Measurements from ENCODE around the gene WDR75. TPM values are rescaled to one million over a fixed set of nuclear protein-coding genes. Genes with fewer than 3 reads are reported as not detected.
A peak's percentile ranks its signal among the peaks of the same experiment; 100 is the strongest.

WDR75 gene
- total and polyA plus RNA-seq, 9 of the 15 experiments (the other 6 are each of a cell fraction or from before 2014, with no cell fraction given): 50.9 to 111 (median 76.4) TPM

DNA sequence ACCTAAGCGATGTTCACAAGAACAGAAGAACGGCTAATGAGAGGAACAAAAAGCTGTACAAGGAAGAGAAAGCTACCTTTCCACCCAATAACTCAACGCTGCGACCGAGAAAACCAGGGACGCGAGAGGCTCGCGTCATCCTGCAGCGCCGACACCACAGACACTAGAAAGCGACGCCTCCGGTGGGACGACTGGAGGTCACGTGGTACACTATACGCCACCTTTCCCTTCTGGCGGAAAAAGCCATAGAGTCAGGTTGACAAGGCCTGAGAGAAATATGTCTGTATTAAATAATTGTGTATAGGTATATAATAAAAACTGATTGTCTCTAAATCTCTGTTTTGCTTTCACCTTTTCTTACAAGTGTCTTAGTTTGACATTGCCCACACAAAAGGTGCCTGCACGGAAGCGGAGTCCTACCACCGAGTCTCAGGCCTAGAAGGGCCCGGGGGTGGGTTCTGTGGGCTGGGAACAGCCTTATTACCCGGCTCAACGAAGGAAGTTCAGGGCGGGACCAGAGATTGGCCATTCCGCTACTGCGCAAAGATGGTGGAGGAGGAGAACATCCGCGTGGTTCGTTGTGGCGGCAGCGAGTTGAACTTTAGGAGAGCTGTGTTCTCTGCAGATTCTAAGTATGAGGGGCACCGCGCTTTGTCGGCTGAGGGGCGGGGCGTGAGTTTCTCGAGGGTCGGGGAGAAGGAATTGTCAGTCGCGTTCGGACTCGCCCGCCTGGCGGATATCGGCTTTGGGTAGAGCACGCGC, at the start of gene WDR75 (continued):
- TF ChIP-seq, protein P1, sequence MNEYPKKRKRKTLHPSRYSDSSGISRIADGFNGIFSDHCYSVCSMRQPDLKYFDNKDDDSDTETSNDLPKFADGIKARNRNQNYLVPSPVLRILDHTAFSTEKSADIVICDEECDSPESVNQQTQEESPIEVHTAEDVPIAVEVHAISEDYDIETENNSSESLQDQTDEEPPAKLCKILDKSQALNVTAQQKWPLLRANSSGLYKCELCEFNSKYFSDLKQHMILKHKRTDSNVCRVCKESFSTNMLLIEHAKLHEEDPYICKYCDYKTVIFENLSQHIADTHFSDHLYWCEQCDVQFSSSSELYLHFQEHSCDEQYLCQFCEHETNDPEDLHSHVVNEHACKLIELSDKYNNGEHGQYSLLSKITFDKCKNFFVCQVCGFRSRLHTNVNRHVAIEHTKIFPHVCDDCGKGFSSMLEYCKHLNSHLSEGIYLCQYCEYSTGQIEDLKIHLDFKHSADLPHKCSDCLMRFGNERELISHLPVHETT (CRISPR knock-in tag; conservative IDR thresholded peaks at IDR 0.05 in 1 of 2, IDR thresholded peaks at IDR 0.05 in 1 of 2): no peak
- TF ChIP-seq YBX1 (IDR thresholded peaks at IDR 0.05) (no peak), ZNF785 (CRISPR knock-in tag; IDR thresholded peaks at IDR 0.05) (no peak), ZBTB17 (CRISPR knock-in tag; IDR thresholded peaks at IDR 0.05) (no peak), ZNF778 (CRISPR knock-in tag; IDR thresholded peaks at IDR 0.05) (no peak), ZNF124 (CRISPR knock-in tag; IDR thresholded peaks at IDR 0.05) (no peak), ZNF644 (tag; IDR thresholded peaks at IDR 0.05; ENCODE audit: low read depth) (no peak), HDAC2 (IDR thresholded peaks at IDR 0.05) (peak; percentile 38; the same call in 1 of the 2 replicates), TBL1XR1 (IDR thresholded peaks at IDR 0.05; ENCODE audit: low read length in 2 of 2) (peak in 1 of 2 experiments; percentile 86; a peak in 2 of 4 replicates), DPF2 (IDR thresholded peaks at IDR 0.05) (no peak), U2AF2 (optimal IDR thresholded peaks at IDR 0.05; ENCODE audit: low read depth, low read length) (no peak), NFYB (IDR thresholded peaks at IDR 0.05; ENCODE audit: extremely low read depth, insufficient read length) (no peak)
- TF ChIP-seq, protein P2, sequence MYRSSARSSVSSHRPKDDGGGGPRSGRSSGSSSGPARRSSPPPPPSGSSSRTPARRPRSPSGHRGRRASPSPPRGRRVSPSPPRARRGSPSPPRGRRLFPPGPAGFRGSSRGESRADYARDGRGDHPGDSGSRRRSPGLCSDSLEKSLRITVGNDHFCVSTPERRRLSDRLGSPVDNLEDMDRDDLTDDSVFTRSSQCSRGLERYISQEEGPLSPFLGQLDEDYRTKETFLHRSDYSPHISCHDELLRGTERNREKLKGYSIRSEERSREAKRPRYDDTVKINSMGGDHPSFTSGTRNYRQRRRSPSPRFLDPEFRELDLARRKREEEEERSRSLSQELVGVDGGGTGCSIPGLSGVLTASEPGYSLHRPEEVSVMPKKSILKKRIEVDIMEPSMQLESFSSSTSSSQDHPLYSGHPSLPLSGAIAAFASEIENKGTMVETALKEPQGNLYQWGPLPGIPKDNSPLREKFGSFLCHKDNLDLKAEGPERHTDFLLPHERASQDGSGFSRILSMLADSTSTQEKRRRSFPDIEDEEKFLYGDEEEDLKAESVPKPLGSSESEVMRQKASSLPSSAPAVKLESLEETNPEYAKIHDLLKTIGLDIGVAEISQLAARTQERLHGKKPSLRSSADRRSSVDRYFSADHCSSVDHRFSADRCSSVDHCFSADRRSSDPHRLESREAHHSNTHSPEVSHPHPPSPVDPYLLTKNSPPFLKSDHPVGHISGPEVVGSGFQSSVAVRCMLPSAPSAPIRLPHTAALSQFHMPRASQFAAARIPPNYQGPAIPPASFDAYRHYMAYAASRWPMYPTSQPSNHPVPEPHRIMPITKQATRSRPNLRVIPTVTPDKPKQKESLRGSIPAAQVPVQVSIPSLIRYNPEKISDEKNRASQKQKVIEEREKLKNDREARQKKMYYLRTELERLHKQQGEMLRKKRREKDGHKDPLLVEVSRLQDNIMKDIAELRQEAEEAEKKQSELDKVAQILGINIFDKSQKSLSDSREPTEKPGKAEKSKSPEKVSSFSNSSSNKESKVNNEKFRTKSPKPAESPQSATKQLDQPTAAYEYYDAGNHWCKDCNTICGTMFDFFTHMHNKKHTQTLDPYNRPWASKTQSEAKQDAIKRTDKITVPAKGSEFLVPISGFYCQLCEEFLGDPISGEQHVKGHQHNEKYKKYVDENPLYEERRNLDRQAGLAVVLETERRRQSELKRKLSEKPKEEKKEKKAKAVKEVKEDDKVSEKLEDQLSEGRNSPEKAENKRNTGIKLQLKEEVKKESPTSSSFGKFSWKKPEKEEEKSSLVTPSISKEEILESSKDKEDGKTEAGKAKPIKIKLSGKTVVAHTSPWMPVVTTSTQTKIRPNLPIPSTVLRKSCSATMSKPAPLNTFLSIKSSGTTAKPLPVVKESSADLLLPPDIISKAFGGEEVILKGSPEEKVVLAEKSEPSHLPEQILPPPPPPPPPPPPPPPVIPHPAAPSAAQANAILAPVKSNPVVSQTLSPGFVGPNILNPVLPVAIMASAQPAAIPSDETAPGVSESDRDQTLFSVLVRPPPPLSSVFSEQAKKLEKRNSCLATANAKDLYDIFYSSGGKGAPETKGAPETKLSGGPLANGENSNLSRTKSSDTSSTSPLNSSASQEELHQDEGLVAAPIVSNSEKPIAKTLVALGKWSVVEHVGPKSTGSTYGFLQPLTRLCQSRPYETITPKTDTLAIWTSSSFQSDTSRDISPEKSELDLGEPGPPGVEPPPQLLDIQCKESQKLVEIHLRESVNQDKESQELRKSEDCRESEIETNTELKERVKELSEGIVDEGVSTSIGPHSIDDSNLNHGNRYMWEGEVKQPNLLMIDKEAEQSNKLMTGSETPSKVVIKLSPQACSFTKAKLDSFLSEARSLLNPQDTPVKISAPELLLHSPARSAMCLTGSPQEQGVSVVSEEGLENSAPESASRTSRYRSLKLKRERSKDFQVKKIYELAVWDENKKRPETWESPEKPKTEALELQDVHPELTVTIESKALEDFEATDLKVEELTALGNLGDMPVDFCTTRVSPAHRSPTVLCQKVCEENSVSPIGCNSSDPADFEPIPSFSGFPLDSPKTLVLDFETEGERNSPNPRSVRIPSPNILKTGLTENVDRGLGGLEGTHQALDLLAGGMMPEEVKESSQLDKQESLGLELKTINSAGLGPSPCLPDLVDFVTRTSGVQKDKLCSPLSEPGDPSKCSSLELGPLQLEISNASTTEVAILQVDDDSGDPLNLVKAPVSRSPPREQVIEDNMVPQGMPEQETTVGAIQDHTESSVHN (IDR thresholded peaks at IDR 0.05; ENCODE audit: borderline replicate concordance in 1 of 2, low read depth in 1 of 2): no peak
- TF ChIP-seq, protein P3, sequence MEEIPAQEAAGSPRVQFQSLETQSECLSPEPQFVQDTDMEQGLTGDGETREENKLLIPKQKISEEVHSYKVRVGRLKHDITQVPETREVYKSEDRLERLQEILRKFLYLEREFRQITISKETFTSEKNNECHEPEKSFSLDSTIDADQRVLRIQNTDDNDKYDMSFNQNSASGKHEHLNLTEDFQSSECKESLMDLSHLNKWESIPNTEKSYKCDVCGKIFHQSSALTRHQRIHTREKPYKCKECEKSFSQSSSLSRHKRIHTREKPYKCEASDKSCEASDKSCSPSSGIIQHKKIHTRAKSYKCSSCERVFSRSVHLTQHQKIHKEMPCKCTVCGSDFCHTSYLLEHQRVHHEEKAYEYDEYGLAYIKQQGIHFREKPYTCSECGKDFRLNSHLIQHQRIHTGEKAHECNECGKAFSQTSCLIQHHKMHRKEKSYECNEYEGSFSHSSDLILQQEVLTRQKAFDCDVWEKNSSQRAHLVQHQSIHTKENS (CRISPR knock-in tag; IDR thresholded peaks at IDR 0.05): no peak
- TF ChIP-seq, protein P4, sequence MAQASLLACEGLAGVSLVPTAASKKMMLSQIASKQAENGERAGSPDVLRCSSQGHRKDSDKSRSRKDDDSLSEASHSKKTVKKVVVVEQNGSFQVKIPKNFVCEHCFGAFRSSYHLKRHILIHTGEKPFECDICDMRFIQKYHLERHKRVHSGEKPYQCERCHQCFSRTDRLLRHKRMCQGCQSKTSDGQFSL (CRISPR knock-in tag; IDR thresholded peaks at IDR 0.05): no peak
- TF ChIP-seq, protein P4 (tag; IDR thresholded peaks at IDR 0.05): peak in 1 of 2 experiments; percentile 44; a peak in 1 of 4 replicates
